Sigmoid colon (tissue), 3 donors: Measurements from ENCODE around the gene MAD1L1.

ENCODE experiments used
- POLR2A ChIP-seq, 2 donors: fragments of 450-650 bp; IDR thresholded peaks; one replicate each; pipeline ENCODE4 v1.6.1; 2016; ENCODE audit warnings: antibody characterized with exemption in 2 of 2, mild to moderate bottlenecking in 2 of 2, moderate library complexity in 2 of 2
- TF ChIP-seq, protein P1 (sequence below), 4 experiments: fragments of 450-650 bp in 3 of 4; fragments of 200-600 bp in 1 of 4; IDR thresholded peaks; one replicate each; pipeline ENCODE4 v1.5.1; 2016 to 2019; ENCODE audit warnings: antibody characterized with exemption in 4 of 4, mild to moderate bottlenecking in 3 of 4, moderate library complexity in 2 of 4

DNA sequence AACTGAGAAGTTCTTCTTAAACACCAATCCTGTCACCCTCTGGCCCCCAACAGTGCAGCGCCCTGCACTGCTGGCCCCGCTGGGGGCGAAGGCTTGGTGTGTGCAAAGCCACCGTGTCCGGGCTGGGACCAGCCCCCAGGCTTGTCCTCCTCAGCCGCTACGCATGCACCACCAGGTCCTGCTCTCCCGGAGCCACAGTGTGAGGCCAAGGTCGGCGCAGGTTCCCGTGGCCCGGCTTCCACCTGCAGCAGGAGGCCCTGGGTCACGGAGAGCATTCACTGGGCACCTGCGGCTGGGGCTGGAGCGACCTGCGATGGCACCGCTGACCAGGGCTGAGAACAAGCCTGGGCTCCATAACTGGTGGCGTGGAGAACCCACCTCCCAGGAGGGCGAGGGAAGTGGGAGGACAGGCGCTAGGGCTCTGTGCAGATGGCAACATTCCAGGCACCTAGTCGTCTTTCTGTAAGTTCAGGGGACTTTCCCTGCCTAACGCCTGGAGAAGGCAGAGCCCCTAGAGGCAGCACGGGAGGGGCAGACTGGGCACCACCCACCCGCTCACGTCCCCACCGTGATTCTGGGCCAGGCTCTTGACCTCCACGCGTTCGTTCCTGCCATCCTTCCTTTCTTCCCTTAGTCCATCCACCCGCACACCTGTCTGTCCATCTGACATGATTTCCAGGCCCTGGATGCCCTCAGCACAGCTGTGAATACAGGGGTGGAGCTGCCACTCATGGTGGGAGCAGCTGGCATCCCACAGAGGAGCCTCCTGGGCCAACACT lies 291.1 kb downstream of the MAD1L1 start:
- TF ChIP-seq, protein P1, sequence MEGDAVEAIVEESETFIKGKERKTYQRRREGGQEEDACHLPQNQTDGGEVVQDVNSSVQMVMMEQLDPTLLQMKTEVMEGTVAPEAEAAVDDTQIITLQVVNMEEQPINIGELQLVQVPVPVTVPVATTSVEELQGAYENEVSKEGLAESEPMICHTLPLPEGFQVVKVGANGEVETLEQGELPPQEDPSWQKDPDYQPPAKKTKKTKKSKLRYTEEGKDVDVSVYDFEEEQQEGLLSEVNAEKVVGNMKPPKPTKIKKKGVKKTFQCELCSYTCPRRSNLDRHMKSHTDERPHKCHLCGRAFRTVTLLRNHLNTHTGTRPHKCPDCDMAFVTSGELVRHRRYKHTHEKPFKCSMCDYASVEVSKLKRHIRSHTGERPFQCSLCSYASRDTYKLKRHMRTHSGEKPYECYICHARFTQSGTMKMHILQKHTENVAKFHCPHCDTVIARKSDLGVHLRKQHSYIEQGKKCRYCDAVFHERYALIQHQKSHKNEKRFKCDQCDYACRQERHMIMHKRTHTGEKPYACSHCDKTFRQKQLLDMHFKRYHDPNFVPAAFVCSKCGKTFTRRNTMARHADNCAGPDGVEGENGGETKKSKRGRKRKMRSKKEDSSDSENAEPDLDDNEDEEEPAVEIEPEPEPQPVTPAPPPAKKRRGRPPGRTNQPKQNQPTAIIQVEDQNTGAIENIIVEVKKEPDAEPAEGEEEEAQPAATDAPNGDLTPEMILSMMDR (IDR thresholded peaks at IDR 0.05): no peak
- TF ChIP-seq POLR2A (IDR thresholded peaks at IDR 0.05): no peak
